SK-N-MC (cell line): Measurements from ENCODE around the gene ITPR2.

Source experiments
- DNase-seq: peaks from one replicate; pipeline ENCODE4 v3.0.0-alpha.2; 2011; ENCODE audit warnings: low read depth, low spot score
- H3K27ac ChIP-seq: fragments of 200-600 bp; sonication (generic); 2 replicates; pipeline ENCODE4 v1.5.1; 2016; ENCODE audit warnings: mixed run types
- H3K36me3 ChIP-seq: fragments of 200-600 bp; sonication (generic); 2 replicates; pipeline ENCODE4 v1.6.1; 2017; ENCODE audit warnings: antibody characterized with exemption, low read length, mixed read lengths; ENCODE audit not compliant: insufficient read depth
- H3K4me3 ChIP-seq: fragments of 200-600 bp; sonication (generic); 2 replicates; pipeline ENCODE4 v1.5.1; 2016
- H3K9ac ChIP-seq: fragments of 200-600 bp; sonication (generic); 2 replicates; pipeline ENCODE4 v1.8.0; 2017; ENCODE audit warnings: mixed run types, mixed read lengths; ENCODE audit not compliant: insufficient read length
- H3K9me3 ChIP-seq: fragments of 200-600 bp; sonication (generic); 2 replicates; pipeline ENCODE4 v1.6.1; 2017; ENCODE audit warnings: low read depth, mild to moderate bottlenecking, antibody characterized with exemption, low read length, moderate library complexity, mixed read lengths
- EZH2 ChIP-seq: fragments of 200-600 bp; sonication (generic); IDR thresholded peaks from one replicate; pipeline ENCODE4 v1.6.1; 2017; ENCODE audit warnings: antibody characterized with exemption
- FOXP2 ChIP-seq: optimal IDR thresholded peaks from 2 replicates; pipeline ENCODE3; 2011; ENCODE audit warnings: mild to moderate bottlenecking, moderate library complexity; ENCODE audit not compliant: insufficient read depth; ENCODE audit errors: extremely low read length, control extremely low read depth
- POLR2AphosphoS5 ChIP-seq: IDR thresholded peaks from 2 replicates; pipeline ENCODE4 v1.6.1; 2012; ENCODE audit warnings: mild to moderate bottlenecking, low read depth, low read length, borderline replicate concordance

ITPR2 gene

DNA sequence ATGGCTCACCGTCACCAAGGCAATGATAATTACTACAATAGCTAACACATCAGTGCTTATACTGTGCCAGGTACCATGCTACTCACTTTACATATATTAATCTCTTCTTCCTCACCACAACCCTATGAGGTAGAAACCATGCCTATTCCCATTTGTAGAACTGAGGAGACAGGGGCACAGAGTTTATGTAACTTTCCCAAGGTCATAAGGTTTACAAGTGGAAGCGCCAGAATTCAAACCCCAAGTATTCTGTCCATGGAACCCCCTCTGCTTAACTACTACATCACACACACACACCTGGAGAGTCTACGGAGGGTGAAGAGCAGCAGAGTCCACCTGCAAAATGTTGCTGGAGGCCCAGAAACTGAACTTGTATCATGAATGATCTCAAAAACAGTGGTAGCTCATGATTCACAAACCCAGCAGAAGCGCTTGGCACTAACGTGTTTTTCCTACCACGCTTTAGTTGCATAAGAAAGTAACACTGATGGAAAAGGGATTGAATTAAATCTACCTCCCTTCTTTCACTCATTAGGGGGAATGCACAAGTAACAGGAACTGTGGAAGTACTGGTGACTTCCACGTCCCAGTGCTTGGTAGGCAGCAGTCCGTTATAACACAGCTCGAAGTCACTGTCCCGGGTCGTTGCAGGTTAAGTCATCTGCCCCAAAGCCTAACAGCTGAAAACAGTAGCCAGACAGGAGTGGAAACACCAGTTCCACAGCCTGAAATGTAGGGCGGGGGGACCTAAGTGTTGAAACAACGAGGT is 2.0 kb downstream of the ITPR2 start:
- TF ChIP-seq FOXP2 (no peak), POLR2AphosphoS5 (no peak), EZH2 (no peak)
- Histone ChIP-seq H3K9me3 (no peaks in the 10 kb centered on the region), H3K9ac (no peak overlapping the region), H3K4me3 (no peak overlapping the region), H3K36me3 (no peaks in the 10 kb centered on the region), H3K27ac (no peak overlapping the region)
- DNase-seq, result no peak

DNA sequence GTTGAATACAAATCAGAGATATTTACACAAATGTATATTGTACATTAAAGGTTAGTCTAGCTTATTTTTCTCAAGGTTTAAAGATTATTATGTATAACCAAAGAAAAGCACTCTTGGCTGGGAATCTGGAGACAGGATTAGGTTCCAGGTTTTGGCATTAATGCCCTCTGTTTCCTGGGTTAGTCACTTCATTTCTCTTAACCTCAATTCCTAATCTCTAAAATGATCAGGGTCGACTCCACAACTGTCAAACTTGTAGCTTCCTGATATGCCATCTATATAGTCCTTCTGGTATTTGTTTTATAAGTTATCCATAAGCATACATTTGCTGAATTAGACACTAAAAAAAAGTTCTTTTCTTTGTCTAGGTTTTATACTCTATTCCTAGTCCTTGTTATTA is 2.6 kb downstream of the ITPR2 start:
- Histone ChIP-seq H3K4me3 (no peak overlapping the region), H3K36me3 (no peaks in the 10 kb centered on the region), H3K27ac (no peak overlapping the region), H3K9ac (no peak overlapping the region), H3K9me3 (no peaks in the 10 kb centered on the region)
- TF ChIP-seq FOXP2 (no peak), POLR2AphosphoS5 (no peak), EZH2 (no peak)
- DNase-seq, result no peak

DNA sequence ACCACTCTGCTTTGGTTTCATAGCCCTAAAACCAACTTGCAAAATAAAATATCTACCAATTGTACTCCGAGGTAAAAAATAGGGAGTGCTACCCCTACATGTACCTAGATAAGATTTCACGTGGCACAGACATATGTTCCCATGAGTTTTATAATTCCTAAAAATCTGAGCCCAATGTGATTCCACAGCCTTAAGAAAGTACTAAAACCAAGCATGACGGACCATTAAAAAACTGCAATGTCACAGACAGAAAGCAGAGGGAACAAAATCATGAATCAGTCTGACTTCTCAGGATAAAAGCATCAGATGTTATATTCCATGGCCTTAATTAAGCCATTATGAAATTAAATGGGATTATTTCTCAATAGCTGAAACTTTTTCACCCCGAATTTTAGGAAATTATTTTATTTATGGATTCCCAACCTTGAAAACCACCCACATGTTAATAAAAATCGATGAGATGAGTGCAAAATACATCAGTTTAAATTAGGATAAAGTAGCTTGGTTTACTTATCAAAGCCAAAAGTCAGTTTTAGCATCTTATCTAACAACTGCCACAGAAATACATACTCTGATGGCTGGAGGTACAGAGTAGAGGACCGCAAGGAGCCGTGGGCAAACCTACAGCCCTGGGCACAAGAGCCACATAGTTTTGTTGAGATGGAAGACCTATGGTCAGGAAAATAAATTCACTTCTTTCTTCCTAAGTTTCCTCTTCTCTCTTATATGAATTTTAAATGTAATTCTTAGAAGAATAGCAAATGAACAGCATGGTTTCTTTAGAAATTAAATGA is 4.5 kb downstream of the ITPR2 start:
- Histone ChIP-seq H3K27ac (no peak overlapping the region), H3K9ac (no peak overlapping the region), H3K4me3 (no peak overlapping the region), H3K9me3 (no peaks in the 10 kb centered on the region), H3K36me3 (no peaks in the 10 kb centered on the region)
- DNase-seq, result no peak
- TF ChIP-seq POLR2AphosphoS5 (no peak), EZH2 (no peak), FOXP2 (no peak)

DNA sequence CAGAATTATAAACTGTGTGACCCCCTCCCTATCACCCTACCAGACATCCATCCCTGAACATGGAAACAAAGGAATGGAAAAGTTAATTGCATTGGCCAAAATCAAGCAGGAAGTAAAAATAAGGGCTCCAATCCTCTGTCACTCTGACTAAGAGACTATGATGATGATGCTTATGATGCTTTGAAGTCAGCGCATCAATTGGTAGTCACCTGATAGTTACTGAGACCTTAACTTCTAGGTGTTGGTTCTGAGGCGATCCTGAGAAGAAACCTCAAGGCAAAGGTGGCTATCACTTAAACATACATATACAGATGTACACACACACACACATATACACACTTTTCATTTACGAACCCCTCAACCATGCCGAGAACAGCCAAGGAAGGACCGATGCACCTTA is 6.6 kb downstream of the ITPR2 start:
- Histone ChIP-seq H3K27ac (no peak overlapping the region), H3K36me3 (no peaks in the 10 kb centered on the region), H3K9ac (no peak overlapping the region), H3K4me3 (no peak overlapping the region), H3K9me3 (no peaks in the 10 kb centered on the region)
- DNase-seq, result no peak
- TF ChIP-seq POLR2AphosphoS5, result no peak
- TF ChIP-seq EZH2, result no peak
- no peak for TF ChIP-seq FOXP2

DNA sequence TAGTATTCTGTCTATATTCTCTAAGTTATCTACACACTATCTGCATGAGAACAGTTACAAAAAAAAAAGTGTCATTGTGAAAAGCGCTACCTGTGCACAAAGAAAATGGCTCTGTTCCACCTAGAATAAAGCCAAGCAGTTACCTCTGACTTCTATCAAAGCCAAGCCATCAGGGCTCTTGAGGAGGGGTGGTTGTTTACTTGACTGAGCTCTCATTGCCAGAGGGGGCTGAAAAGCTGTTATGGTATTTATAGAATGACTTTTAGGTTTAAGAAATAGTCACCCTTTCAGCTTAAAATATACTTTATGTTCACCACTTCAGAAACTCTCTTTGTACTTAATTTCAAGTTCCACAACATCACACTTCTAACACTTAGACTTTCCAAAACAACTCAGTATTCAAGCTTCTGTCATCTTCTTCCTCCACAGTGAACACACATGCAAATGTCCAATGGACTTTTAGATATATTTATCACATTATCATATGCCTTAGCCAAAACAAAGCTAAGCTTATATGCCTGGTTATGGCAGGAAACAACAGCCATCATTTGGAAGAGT is 7.5 kb downstream of the ITPR2 start:
- no peak for DNase-seq
- no peaks in the 10 kb centered on the region for H3K9me3 ChIP-seq
- H3K9ac ChIP-seq, result no peak overlapping the region
- no peaks in the 10 kb centered on the region for H3K36me3 ChIP-seq
- no peak overlapping the region for H3K27ac ChIP-seq
- no peak for TF ChIP-seq EZH2
- TF ChIP-seq FOXP2, result no peak
- TF ChIP-seq POLR2AphosphoS5, result no peak
- no peak overlapping the region for H3K4me3 ChIP-seq

DNA sequence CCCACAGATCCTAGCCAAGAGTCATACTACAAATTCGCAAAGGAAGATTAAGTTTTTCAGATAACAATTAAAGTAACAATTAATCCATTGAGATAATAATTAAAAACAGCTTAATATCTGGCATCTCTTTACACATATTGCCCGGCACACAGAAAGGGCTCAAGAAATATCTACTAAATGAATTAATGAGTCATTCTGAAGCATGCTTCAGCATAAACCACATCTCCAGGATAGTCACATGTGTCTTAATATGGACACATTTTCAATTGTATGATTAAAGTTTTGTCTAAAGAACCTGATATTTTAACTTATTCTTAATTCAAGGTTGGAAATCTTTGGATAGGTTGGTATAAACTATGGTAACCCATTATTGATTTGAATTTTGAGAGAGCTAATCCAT is 9.6 kb downstream of the ITPR2 start:
- TF ChIP-seq EZH2 (no peak), FOXP2 (no peak), POLR2AphosphoS5 (no peak)
- Histone ChIP-seq H3K4me3 (no peak overlapping the region), H3K36me3 (no peaks in the 10 kb centered on the region), H3K9me3 (no peaks in the 10 kb centered on the region), H3K27ac (no peak overlapping the region), H3K9ac (no peak overlapping the region)
- no peak for DNase-seq

DNA sequence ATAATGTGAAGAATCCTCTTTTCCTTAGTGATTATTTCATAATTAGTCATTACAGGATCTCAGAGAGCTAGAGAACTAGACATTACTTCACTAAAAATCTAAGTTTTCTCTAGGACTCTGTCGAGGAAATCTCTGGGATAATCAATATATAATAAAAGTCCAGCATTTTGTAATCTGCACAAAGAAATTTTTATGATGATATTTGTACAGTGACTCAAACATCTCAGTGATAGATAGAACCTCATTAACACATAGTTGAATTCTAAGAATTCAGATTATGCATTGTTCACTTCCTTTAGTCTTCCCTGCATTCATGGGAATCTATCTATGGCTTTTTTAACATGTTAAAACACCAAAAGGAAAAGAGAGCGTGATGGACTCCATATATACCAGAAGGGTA is 11.0 kb downstream of the ITPR2 start:
- DNase-seq, result no peak
- Histone ChIP-seq H3K36me3 (no peaks in the 10 kb centered on the region), H3K27ac (no peak overlapping the region), H3K9ac (no peak overlapping the region), H3K9me3 (no peaks in the 10 kb centered on the region), H3K4me3 (no peak overlapping the region)
- TF ChIP-seq EZH2 (no peak), POLR2AphosphoS5 (no peak), FOXP2 (no peak)

DNA sequence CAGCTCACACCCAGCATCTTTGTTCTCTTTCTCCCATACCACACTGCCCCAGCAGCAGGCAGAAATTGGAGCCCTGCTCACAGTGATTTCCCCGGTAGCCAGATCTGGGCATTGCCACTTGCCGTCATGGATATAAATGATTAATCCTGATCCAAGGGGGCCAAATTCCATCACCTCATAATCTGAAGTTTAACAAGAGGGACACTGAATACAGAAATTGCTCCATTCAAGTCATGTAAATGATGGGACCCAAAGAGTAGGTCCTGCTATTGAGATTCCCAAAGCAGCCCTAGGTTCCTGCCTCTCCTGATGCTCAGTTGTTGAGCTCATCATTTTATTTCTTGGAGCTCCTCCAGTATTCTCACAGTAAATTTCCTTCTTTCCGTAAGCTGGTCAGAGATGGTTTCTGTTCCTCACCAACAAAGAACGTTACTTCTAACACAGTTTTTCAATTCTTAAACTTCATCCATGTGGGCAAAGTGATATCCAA is 11.7 kb downstream of the ITPR2 start:
- no peak overlapping the region for H3K9ac ChIP-seq
- no peak overlapping the region for H3K27ac ChIP-seq
- TF ChIP-seq EZH2, result no peak
- TF ChIP-seq POLR2AphosphoS5, result no peak
- TF ChIP-seq FOXP2, result no peak
- DNase-seq, result no peak
- H3K9me3 ChIP-seq, result no peaks in the 10 kb centered on the region
- no peak overlapping the region for H3K4me3 ChIP-seq
- H3K36me3 ChIP-seq, result no peaks in the 10 kb centered on the region
